Rectal smooth muscle tissue (tissue), 1 donor: ENCODE data around the gene MREG.
"Not testable (repeated sequence)": the region's sequence is repeated elsewhere in the genome, so short reads cannot be mapped to it uniquely, and the experiment has no call there.

Experiments used
- H3K27ac ChIP-seq: one replicate; pipeline ENCODE4 v1.7.0; 2013; ENCODE audit warnings: low read depth, low read length, inconsistent platforms
- H3K27me3 ChIP-seq: one replicate; pipeline ENCODE4 v1.7.0; 2013; ENCODE audit warnings: low read length; ENCODE audit not compliant: control insufficient read depth, insufficient read depth
- H3K36me3 ChIP-seq: one replicate; pipeline ENCODE4 v1.7.0; 2013; ENCODE audit warnings: low read length; ENCODE audit not compliant: control insufficient read depth, insufficient read depth
- H3K4me1 ChIP-seq: one replicate; pipeline ENCODE4 v1.7.0; 2013; ENCODE audit warnings: low read length; ENCODE audit not compliant: control insufficient read depth, insufficient read depth
- H3K4me3 ChIP-seq: one replicate; pipeline ENCODE4 v1.7.0; 2013; ENCODE audit warnings: low read length
- H3K9ac ChIP-seq: one replicate; pipeline ENCODE4 v1.7.0; 2013; ENCODE audit warnings: low read length

The MREG gene

GRCh38 chr2:216001216-216002100 is 11.9 kb downstream of the MREG start:
- no peak overlapping the region for H3K27ac ChIP-seq
- no peaks in the 10 kb centered on the region for H3K4me1 ChIP-seq

GRCh38 chr2:215998636-215999035 is 14.7 kb downstream of the MREG start:
- H3K9ac ChIP-seq: no peak overlapping the region
- peaks cover 2% of the 10 kb centered on the region for H3K36me3 ChIP-seq
- H3K27ac ChIP-seq: no peak overlapping the region
- no peaks in the 10 kb centered on the region for H3K27me3 ChIP-seq
- H3K4me1 ChIP-seq: no peaks in the 10 kb centered on the region
- no peak overlapping the region for H3K4me3 ChIP-seq

More at GRCh38 chr2:216001216-216002100, 11.9 kb downstream of the MREG start:
- Histone ChIP-seq H3K4me3 (no peak overlapping the region), H3K9ac (no peak overlapping the region), H3K27me3 (no peaks in the 10 kb centered on the region), H3K36me3 (no peaks in the 10 kb centered on the region)

GRCh38 chr2:215997219-215997618 is 16.1 kb downstream of the MREG start:
- H3K4me1 ChIP-seq: no peaks in the 10 kb centered on the region
- H3K36me3 ChIP-seq: peaks cover 2% of the 10 kb centered on the region
- no peaks in the 10 kb centered on the region for H3K27me3 ChIP-seq
- no peak overlapping the region for H3K9ac ChIP-seq
- H3K4me3 ChIP-seq: no peak overlapping the region
- H3K27ac ChIP-seq: no peak overlapping the region

GRCh38 chr2:215994911-215995310 is 18.4 kb downstream of the MREG start:
- Histone ChIP-seq H3K4me1 (no peaks in the 10 kb centered on the region), H3K4me3 (no peak overlapping the region), H3K9ac (no peak overlapping the region), H3K36me3 (peaks cover 2% of the 10 kb centered on the region), H3K27ac (no peak overlapping the region), H3K27me3 (no peaks in the 10 kb centered on the region)

GRCh38 chr2:215988556-215989207 is 24.7 kb downstream of the MREG start:
- not testable (repeated sequence) for H3K27ac ChIP-seq, H3K36me3 ChIP-seq, H3K27me3 ChIP-seq, H3K4me1 ChIP-seq, H3K9ac ChIP-seq, H3K4me3 ChIP-seq

GRCh38 chr2:215985257-215985656 is 28.1 kb downstream of the MREG start:
- no peaks in the 10 kb centered on the region for H3K4me1 ChIP-seq
- no peaks in the 10 kb centered on the region for H3K27me3 ChIP-seq
- no peak overlapping the region for H3K4me3 ChIP-seq
- no peak overlapping the region for H3K27ac ChIP-seq
- H3K9ac ChIP-seq: no peak overlapping the region
- no peaks in the 10 kb centered on the region for H3K36me3 ChIP-seq

- Histone ChIP-seq H3K4me1 (no peaks in the 10 kb centered on the region), H3K4me3 (no peak overlapping the region), H3K27me3 (no peaks in the 10 kb centered on the region), H3K36me3 (no peaks in the 10 kb centered on the region), H3K27ac (no peak overlapping the region), H3K9ac (no peak overlapping the region)
Observed at GRCh38 chr2:215984661-215985060, 28.7 kb downstream of the MREG start.

- no peaks in the 10 kb centered on the region for H3K27me3 ChIP-seq
- no peaks in the 10 kb centered on the region for H3K4me1 ChIP-seq
- H3K36me3 ChIP-seq: no peaks in the 10 kb centered on the region
- H3K27ac ChIP-seq: no peak overlapping the region
- no peak overlapping the region for H3K4me3 ChIP-seq
- H3K9ac ChIP-seq: no peak overlapping the region
Observed at GRCh38 chr2:215983581-215984351, 29.6 kb downstream of the MREG start.

- H3K4me3 ChIP-seq: no peak overlapping the region
- H3K36me3 ChIP-seq: no peaks in the 10 kb centered on the region
- H3K9ac ChIP-seq: no peak overlapping the region
- no peaks in the 10 kb centered on the region for H3K4me1 ChIP-seq
- no peak overlapping the region for H3K27ac ChIP-seq
- H3K27me3 ChIP-seq: no peaks in the 10 kb centered on the region
Observed at GRCh38 chr2:215982465-215982875, 30.9 kb downstream of the MREG start.

- Histone ChIP-seq H3K36me3 (no peaks in the 10 kb centered on the region), H3K4me3 (no peak overlapping the region), H3K27me3 (no peaks in the 10 kb centered on the region), H3K4me1 (no peaks in the 10 kb centered on the region), H3K27ac (no peak overlapping the region), H3K9ac (no peak overlapping the region)
Observed at GRCh38 chr2:215981115-215981514, 32.2 kb downstream of the MREG start.

GRCh38 chr2:215979620-215980019 is 33.7 kb downstream of the MREG start:
- Histone ChIP-seq H3K4me3 (no peak overlapping the region), H3K9ac (no peak overlapping the region), H3K36me3 (no peaks in the 10 kb centered on the region), H3K27ac (no peak overlapping the region), H3K4me1 (no peaks in the 10 kb centered on the region), H3K27me3 (no peaks in the 10 kb centered on the region)

- no peak overlapping the region for H3K9ac ChIP-seq
Observed at GRCh38 chr2:215974700-215975429, 38.5 kb downstream of the MREG start.

More at GRCh38 chr2:215974700-215975429, 38.5 kb downstream of the MREG start:
- H3K4me3 ChIP-seq: no peak overlapping the region
- no peaks in the 10 kb centered on the region for H3K27me3 ChIP-seq
- H3K36me3 ChIP-seq: no peaks in the 10 kb centered on the region
- no peak overlapping the region for H3K27ac ChIP-seq
- no peaks in the 10 kb centered on the region for H3K4me1 ChIP-seq
